ENCODE measurements around the gene COG5.

Gene COG5

DNA sequence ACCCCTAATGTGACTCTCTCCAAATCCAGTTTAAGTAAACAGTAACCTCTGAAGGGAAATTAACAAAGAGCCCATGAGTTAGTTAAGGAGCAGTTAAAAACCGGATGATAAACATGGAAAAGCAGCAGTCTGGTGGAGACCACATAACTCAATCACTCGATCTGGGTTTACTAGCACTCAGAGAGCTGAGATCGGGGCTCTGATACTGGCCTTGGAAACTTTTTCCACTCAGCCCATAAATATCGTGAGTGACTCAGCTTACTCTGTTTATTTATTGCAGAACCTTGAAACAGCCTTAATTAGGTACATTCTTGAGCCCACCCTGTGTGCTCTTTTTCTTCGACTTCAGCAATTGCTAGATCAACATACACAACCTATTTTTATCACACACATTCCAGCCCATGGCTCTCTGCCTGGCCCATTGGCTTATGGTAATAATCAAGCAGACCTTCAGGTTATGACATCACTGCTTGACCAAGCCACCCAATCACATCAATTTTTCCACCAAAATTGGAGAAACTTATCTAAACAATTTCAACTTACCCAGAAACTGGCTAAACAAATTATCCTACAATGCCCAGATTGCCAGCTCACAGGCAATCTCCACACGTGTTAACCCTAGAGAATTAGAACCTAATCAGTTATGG, 176.0 kb downstream of the COG5 start:
- FAIRE-seq = no peak

DNA sequence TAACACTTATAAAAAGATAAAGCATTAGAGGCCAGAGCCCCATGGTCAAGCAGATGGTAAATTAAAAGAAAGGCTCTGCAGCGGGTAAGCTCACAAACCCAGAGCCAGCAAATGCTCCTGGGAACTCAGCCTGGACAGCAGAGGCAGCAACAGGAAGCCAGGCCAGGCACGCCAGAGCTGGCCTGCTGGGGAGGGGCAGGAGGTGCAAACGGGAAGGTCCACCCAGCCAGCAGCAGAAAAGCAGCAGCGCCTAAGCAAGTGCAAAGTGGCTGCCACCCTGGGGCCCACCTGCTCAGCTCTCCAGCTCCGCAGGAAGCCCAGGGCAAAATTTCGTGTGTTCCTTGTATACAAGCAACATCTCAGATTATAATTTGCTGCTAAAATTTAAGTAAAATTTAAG, 176.6 kb downstream of the COG5 start:
- FAIRE-seq = no peak

- no peak for FAIRE-seq
These were observed 177.1 kb downstream of the COG5 start for GRCh38 chr7:107386548-107387102.

DNA sequence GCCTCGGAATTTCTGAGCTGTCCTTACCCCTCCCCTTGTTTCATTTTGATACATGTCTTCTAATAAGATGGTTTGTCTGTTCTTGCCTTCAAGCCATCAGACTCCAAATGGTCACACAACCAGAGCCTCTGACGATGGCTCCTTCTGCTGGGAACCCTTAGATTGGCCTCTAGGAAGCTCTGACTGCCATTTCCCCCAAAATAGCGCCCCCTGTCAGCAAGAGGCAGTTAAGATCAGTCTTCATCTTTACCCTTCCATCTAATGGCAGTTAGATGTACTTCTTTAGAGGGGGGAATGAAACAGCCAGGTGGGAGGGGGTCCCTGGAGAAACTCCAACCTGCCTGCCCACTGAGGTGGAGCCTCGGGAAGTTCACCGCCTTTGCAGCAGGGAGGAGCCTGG, 179.7 kb downstream of the COG5 start:
- FAIRE-seq = no peak

GRCh38 chr7:107383203-107383602, 180.5 kb downstream of the COG5 start:
- no peak for FAIRE-seq

DNA sequence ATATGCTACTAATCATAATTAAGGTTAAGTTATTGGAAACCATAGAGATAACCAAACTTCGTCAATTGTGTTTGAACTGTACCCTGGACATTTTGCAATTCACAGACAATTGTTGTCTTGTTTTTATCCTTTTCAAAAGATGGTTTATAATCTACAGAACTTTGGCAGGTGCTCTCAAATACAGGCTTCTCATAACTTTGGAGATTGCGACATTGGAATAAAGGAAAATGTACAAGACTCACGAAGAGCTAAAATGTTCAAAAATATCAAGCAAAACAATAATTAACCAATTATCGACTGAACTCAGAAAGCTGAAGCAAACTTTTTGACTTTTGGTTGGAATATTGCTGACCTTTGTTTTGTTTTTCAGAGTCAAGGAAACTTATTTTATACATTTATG, 182.3 kb downstream of the COG5 start:
- no peak for FAIRE-seq

GRCh38 chr7:107373354-107373753, 190.4 kb downstream of the COG5 start:
- no peak for FAIRE-seq

DNA sequence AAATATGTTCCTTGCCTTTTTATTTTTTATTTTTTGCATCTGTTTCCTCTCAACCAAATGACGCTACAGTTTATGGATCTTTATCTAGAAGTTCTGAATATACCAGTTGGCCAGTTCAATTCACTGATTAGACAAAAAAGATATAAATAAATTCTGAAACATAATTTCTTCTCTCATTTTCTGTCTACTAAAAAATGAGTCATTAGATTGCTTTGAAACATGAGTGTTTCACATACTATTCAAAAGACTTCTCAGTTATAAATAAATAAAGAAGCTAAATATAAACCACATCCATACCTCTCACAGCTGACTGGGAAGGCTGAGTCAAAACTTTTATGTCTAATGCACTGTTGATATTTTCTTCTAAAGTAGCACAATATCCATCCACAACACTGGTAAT, 191.4 kb downstream of the COG5 start:
- no peak for FAIRE-seq

- FAIRE-seq = no peak
These were observed 192.9 kb downstream of the COG5 start for GRCh38 chr7:107370816-107371215.

GRCh38 chr7:107364787-107365186, 198.9 kb downstream of the COG5 start:
- no peak for FAIRE-seq

DNA sequence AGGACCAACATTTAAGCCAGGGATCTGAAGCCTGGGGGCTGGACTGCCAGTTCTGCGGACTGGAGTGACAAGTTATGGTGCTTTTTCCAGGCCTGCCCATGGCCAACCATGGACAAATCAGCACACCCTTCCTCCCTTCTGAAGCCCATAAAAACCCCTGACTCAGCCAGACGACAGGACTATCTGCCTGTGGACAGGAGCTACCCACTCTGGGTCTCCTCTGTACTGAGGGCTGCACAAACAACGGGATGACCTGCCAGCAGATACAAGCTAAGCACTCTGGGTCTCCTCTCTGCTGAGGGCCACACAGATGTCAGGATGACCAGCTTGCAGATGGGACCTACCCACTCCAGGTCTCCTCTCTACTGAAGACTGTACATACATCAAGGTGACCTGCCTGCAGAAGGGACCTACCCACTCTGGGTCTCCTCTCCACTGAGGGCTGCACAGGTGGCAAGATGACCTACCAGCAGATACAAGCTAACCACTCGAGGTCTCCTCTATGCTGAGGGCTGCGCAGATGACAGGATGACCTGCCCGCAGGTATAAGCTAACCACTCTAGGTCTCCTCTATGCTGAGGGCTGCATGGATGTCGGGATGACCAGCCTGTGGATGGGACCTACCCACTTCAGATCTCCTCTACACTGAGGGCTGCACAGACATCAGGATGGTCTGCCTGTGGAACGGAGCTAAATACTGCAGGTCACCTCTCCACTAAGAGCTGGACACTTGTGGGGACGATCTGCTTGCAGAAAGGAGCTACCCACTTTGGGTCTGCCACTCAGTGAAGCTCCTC, 204.0 kb downstream of the COG5 start:
- FAIRE-seq = no peak

DNA sequence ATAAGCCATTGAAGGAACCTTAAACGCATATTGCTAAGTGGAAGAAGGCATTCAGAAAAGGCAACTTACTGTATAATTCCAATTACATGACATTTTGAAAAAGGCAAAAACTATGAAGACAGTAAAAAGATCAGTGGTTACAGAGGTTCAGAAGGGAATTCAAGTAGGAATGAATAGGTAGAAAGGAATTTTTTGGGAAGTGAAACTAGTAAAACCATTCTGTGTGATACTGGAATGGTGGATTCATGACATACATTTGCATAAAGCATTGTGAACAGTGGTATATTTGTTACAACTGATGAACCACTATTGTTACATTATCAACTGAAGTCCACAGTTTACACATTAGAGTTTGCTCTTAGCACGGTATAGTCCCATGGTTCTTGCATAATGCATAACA, 208.1 kb downstream of the COG5 start:
- no peak for FAIRE-seq

- no peak for FAIRE-seq
These were observed 209.1 kb downstream of the COG5 start for GRCh38 chr7:107354640-107355039.

- FAIRE-seq = peak; percentile 14
These were observed 210.0 kb downstream of the COG5 start for GRCh38 chr7:107353701-107354100.

DNA sequence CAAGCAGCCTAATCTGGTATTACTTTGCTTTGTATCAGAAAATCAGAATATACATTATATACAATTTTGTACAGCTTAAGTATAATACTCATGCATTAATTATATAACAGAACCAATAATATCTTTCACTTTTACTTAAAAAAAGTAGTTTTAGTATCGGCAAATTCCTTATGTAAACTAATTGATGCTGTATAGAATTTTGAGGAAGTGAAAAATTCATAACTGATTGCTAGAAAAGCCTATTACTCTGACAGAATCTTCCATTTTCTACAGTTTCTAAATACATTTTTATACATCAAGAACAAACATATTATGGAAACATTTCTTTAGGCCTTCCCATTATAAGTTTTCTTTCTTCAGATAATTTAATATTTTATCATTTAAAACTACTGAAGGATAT, 217.8 kb downstream of the COG5 start:
- peak; percentile 72 for FAIRE-seq

DNA sequence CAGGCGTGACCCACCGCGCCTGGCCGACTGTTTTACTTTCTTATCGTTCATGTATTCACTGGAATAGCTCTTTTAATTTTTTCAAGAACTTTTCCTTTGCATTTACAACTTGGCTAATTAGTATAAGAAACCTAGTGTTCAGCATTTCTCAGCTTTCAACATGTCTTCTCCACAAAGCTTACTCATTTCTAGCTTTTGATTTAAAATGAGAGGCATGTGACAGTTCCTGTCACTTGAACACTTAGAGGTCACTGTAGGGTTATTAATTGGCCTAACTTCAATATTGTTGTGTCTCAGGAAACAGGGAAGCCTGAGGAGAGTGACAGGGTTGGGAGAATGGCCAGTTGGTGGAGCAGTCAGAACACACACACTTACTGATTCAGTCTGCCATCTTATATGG, 218.9 kb downstream of the COG5 start:
- no peak for FAIRE-seq

- FAIRE-seq = no peak
These were observed 219.4 kb downstream of the COG5 start for GRCh38 chr7:107344286-107344685.

GRCh38 chr7:107338080-107338479, 225.6 kb downstream of the COG5 start:
- FAIRE-seq = no peak

- no peak for FAIRE-seq
These were observed 231.0 kb downstream of the COG5 start for GRCh38 chr7:107332488-107333269.

DNA sequence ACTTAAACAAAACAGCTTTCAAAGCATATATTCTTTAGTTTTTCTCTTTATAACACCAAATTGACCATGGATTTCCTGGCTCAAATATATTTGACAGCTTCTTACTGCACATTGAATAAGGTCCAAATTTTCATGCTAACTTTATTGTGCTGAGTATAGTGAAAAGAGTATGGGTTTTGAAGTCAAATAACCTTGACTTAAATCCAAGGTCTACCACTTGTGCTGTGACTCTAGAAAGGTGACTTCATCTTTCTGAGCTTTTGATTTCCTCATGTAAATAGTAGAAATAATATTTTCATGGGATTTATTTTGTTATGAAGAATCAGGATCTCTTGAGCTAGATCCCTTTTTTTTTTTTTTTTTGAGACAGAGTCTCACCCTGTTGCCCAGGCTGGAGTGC, 233.2 kb downstream of the COG5 start:
- no peak for FAIRE-seq

- peak; percentile 16 for FAIRE-seq
These were observed 235.6 kb downstream of the COG5 start for GRCh38 chr7:107327986-107328569.

- FAIRE-seq = peak; percentile 83
These were observed 237.7 kb downstream of the COG5 start for GRCh38 chr7:107326061-107326460.

GRCh38 chr7:107322015-107322414, 241.7 kb downstream of the COG5 start:
- FAIRE-seq = no peak
